ENCODE measurements around the gene ARHGAP31.

DNA sequence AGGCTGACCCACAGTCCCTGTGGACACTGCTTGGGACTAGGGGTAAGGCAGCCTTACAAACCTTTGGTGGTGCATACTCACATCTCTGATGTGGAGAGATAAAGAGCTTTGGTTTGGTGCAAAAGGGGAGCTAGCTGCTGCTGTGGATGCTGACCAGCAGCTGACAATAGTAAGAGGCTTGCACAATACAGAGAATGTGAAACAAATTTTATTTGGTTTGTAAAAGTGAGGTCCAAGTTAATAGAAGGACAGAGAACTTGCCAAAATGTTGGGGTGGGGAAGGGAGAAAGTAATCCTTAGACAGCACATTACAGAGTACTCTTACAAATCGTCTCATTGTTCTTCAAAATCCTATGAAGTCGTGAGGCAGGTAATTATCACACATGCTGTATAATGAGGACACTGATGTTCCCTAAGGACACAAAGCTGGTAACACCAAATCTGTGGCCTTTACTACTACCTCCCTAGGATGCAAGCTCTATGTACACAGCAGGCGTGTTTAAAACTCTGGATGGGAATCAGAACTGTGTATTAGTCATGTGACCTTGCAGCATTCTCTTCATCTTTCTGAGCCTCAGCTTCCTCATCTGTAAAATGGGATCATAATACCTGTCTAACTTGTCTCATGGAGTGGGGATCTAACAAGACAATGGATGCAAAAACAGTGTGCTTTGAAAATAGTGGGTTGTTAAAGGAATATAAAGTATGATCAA lies 21.6 kb downstream of the ARHGAP31 start:
- TF ChIP-seq, protein P1, sequence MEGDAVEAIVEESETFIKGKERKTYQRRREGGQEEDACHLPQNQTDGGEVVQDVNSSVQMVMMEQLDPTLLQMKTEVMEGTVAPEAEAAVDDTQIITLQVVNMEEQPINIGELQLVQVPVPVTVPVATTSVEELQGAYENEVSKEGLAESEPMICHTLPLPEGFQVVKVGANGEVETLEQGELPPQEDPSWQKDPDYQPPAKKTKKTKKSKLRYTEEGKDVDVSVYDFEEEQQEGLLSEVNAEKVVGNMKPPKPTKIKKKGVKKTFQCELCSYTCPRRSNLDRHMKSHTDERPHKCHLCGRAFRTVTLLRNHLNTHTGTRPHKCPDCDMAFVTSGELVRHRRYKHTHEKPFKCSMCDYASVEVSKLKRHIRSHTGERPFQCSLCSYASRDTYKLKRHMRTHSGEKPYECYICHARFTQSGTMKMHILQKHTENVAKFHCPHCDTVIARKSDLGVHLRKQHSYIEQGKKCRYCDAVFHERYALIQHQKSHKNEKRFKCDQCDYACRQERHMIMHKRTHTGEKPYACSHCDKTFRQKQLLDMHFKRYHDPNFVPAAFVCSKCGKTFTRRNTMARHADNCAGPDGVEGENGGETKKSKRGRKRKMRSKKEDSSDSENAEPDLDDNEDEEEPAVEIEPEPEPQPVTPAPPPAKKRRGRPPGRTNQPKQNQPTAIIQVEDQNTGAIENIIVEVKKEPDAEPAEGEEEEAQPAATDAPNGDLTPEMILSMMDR (IDR thresholded peaks at IDR 0.05): no peak
- TF ChIP-seq, protein P2, sequence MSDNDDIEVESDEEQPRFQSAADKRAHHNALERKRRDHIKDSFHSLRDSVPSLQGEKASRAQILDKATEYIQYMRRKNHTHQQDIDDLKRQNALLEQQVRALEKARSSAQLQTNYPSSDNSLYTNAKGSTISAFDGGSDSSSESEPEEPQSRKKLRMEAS (CRISPR knock-in tag; IDR thresholded peaks at IDR 0.05): no peak
- TF ChIP-seq ZNF263 (CRISPR knock-in tag; IDR thresholded peaks at IDR 0.05; ENCODE audit: low read depth) (no peak), TCF7 (CRISPR knock-in tag; IDR thresholded peaks at IDR 0.05; ENCODE audit: low read depth) (no peak), RELA (CRISPR knock-in tag; IDR thresholded peaks at IDR 0.05; ENCODE audit: borderline replicate concordance) (no peak), MYBL2 (CRISPR knock-in tag; IDR thresholded peaks at IDR 0.05) (no peak)
- TF ChIP-seq, protein P3, sequence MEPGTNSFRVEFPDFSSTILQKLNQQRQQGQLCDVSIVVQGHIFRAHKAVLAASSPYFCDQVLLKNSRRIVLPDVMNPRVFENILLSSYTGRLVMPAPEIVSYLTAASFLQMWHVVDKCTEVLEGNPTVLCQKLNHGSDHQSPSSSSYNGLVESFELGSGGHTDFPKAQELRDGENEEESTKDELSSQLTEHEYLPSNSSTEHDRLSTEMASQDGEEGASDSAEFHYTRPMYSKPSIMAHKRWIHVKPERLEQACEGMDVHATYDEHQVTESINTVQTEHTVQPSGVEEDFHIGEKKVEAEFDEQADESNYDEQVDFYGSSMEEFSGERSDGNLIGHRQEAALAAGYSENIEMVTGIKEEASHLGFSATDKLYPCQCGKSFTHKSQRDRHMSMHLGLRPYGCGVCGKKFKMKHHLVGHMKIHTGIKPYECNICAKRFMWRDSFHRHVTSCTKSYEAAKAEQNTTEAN (CRISPR knock-in tag; IDR thresholded peaks at IDR 0.05): no peak
- TF ChIP-seq, protein P4, sequence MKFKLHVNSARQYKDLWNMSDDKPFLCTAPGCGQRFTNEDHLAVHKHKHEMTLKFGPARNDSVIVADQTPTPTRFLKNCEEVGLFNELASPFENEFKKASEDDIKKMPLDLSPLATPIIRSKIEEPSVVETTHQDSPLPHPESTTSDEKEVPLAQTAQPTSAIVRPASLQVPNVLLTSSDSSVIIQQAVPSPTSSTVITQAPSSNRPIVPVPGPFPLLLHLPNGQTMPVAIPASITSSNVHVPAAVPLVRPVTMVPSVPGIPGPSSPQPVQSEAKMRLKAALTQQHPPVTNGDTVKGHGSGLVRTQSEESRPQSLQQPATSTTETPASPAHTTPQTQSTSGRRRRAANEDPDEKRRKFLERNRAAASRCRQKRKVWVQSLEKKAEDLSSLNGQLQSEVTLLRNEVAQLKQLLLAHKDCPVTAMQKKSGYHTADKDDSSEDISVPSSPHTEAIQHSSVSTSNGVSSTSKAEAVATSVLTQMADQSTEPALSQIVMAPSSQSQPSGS (CRISPR knock-in tag; IDR thresholded peaks at IDR 0.05; ENCODE audit: borderline replicate concordance, low read depth): no peak
- TF ChIP-seq, protein P5, sequence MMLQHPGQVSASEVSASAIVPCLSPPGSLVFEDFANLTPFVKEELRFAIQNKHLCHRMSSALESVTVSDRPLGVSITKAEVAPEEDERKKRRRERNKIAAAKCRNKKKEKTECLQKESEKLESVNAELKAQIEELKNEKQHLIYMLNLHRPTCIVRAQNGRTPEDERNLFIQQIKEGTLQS (CRISPR knock-in tag; conservative IDR thresholded peaks at IDR 0.05): no peak
- TF ChIP-seq, protein P6, sequence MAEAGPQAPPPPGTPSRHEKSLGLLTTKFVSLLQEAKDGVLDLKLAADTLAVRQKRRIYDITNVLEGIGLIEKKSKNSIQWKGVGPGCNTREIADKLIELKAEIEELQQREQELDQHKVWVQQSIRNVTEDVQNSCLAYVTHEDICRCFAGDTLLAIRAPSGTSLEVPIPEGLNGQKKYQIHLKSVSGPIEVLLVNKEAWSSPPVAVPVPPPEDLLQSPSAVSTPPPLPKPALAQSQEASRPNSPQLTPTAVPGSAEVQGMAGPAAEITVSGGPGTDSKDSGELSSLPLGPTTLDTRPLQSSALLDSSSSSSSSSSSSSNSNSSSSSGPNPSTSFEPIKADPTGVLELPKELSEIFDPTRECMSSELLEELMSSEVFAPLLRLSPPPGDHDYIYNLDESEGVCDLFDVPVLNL (CRISPR knock-in tag; IDR thresholded peaks at IDR 0.05; ENCODE audit: borderline replicate concordance, low read depth): no peak
- TF ChIP-seq, protein P7, sequence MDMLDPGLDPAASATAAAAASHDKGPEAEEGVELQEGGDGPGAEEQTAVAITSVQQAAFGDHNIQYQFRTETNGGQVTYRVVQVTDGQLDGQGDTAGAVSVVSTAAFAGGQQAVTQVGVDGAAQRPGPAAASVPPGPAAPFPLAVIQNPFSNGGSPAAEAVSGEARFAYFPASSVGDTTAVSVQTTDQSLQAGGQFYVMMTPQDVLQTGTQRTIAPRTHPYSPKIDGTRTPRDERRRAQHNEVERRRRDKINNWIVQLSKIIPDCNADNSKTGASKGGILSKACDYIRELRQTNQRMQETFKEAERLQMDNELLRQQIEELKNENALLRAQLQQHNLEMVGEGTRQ (CRISPR knock-in tag; IDR thresholded peaks at IDR 0.05): no peak

Measured in WTC11 (cell line).